ENCODE measurements around the gene AKNAD1.

GRCh38 chr1:108842525-108843181 lies 14.2 kb downstream of the AKNAD1 start:
- TF ChIP-seq, protein P1, sequence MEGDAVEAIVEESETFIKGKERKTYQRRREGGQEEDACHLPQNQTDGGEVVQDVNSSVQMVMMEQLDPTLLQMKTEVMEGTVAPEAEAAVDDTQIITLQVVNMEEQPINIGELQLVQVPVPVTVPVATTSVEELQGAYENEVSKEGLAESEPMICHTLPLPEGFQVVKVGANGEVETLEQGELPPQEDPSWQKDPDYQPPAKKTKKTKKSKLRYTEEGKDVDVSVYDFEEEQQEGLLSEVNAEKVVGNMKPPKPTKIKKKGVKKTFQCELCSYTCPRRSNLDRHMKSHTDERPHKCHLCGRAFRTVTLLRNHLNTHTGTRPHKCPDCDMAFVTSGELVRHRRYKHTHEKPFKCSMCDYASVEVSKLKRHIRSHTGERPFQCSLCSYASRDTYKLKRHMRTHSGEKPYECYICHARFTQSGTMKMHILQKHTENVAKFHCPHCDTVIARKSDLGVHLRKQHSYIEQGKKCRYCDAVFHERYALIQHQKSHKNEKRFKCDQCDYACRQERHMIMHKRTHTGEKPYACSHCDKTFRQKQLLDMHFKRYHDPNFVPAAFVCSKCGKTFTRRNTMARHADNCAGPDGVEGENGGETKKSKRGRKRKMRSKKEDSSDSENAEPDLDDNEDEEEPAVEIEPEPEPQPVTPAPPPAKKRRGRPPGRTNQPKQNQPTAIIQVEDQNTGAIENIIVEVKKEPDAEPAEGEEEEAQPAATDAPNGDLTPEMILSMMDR (IDR thresholded peaks at IDR 0.05) = no peak
- no peak for TF ChIP-seq POLR2A (IDR thresholded peaks at IDR 0.05)

Measured in uterus (tissue), 2 donors.